ENCODE data around the gene NPAS3.

DNA sequence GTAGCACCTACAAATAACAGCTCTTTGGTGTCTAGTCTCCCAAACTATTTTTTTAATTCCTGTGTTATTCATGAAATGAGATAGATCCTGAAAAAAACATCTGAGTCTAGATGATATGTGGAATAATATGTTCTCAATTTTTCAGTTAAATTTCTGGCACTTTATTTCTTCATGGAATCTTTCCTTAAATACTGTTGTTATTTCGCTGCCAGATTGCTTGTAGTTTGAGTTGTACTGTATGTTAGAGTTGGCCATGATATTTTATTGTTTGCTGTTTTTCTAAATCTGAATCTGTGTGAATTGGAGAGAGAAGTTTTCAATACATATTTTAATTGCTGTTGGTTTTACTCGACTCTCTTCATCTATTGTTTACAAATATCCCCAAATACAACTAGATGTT is 511.7 kb downstream of the NPAS3 start:
- TF ChIP-seq GATA3 (IDR thresholded peaks at IDR 0.05; ENCODE audit: low read depth, low read length) (no peak), GATA2 (IDR thresholded peaks at IDR 0.05; ENCODE audit: low read depth, low read length) (no peak)
